Stimulated activated CD4-positive, alpha-beta T cell treated with anti-CD3 and anti-CD28 coated beads, Interleukin-15, amount 100 ng/mL, for 48 hours (primary cell): ENCODE results near the gene TSHB.

Experiments
- DNase-seq, 2 donors: peaks; one replicate each; pipeline ENCODE4 v3.0.0-alpha.2; 2020; ENCODE audit warnings: low read depth in 2 of 2

The TSHB gene

GRCh38 chr1:115060501-115060900 is 30.9 kb downstream of the TSHB start:
- no peak for DNase-seq

GRCh38 chr1:115062542-115063004 is 32.9 kb downstream of the TSHB start:
- peak; percentile 69 to 74 for DNase-seq

- peak in 1 of 2 donors; percentile 17 for DNase-seq
Observed at GRCh38 chr1:115063228-115063901, 33.7 kb downstream of the TSHB start.

- DNase-seq = no peak
Observed at GRCh38 chr1:115064461-115064860, 34.8 kb downstream of the TSHB start.

DNA sequence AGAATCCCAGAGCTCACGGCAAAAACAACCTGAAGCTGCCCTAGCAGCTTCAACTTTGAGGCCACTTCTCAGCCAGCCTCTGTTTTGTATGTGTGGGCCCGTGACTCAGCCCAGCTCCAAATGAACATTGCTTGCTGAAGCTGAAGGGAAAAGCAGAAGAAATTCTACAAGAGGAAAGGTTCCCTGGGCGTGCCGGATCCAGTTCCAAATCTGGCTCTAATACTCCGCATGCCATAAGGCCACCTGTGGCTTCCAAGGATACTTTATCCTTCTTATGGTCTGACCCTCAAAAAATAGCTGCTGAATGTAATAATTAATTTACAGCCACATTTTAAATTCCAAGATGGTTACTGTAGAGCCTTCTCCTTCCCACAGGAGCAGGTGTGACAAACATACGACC is 35.4 kb downstream of the TSHB start:
- DNase-seq = no peak

GRCh38 chr1:115067161-115067859 is 37.7 kb downstream of the TSHB start:
- no peak for DNase-seq

DNA sequence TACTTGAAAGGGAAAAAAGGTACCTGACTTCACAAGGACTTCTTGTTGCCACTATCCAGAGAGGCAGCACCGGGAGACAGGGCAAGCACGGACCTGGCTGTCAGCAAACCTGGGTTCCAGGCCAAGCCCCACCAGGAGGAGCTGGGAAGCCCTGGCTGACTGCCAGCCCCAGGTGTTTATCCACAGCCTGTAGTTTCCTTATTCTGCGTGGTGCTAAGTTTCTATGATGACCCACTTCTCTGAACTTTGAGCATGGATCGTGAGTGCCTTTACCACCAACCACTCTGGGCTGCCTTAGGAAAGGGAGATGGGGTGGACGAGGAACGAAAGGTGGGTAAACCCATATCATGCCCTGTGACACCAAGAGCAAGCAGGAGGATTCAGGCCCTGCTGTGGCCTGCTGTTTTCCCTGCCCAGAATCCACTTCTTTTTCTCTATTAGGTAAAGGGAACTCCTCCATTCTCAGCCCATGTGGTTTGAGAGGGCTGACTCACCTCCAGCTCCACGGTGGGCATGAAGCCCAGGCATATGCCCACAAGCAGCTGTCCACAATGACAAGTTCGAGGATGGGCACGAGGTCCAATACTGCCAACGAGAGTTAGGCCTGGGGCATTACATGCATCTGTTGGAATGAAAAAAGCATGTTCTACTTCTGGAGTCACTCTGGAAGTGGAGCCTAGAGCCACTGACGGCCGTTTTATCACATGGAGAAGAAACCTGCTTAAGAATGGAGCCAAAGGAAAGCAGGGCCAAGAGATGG is 39.4 kb downstream of the TSHB start:
- no peak for DNase-seq

DNA sequence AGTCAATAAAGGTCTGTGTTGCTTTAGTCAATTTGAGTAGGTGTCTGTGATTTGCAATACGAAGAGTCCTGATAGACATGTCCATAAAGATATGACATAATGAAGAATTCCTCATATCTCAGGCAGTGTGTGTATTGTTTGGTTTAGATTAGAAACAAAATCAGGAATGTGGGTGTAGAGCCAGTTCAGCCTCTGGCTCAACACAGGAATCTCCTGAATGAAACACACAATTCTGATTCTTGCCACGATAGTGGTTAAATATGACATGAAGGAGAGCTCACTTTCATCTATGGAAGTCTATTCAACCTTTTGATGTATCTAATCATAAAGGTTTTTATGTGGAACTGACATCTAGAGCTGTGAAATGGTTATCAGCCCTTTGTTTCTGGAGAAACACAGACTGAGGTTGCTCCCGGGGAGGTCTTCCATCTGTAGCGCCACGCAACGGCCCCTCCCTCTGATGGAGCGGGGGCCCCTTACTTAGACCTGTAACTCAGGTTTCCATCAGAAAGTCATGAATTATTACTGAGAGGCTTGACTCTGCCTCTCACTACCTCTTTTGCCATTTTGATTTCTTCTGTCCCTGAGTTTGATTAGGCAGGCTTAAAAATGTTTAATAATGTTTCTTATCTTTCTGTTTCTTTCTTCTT is 40.2 kb downstream of the TSHB start:
- DNase-seq = no peak

DNA sequence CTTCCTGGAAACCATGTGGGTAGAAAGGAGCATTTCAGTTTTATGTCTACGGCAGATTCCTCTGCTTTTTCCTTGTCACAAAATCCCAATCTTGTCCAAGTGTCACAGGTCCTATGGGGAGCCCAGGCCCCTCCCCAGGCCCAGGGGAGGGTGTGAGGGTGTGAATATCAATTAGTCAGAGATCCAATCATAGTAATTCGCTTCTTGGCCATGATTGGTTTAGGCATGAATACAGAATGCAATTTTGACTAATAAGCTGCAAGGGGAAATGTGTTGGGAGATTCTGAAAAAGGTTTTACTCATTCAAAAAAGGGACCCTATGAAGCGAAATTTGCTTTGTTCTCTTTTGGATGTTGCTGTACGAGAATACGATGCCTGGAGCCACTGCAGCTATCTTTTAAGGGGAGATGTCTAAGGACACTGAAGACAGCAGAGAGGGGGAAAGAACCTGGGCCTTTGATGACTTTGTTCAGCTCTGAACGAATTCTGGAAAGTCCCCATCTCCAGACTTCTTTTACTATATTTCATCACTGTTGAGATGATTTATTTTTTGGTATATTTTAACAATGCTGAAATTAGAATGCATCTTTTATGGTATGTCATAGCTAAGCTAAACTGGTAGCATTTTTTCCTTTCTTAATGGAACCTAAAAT is 41.5 kb downstream of the TSHB start:
- DNase-seq = no peak

GRCh38 chr1:115073298-115074087 is 43.9 kb downstream of the TSHB start:
- no peak for DNase-seq

DNA sequence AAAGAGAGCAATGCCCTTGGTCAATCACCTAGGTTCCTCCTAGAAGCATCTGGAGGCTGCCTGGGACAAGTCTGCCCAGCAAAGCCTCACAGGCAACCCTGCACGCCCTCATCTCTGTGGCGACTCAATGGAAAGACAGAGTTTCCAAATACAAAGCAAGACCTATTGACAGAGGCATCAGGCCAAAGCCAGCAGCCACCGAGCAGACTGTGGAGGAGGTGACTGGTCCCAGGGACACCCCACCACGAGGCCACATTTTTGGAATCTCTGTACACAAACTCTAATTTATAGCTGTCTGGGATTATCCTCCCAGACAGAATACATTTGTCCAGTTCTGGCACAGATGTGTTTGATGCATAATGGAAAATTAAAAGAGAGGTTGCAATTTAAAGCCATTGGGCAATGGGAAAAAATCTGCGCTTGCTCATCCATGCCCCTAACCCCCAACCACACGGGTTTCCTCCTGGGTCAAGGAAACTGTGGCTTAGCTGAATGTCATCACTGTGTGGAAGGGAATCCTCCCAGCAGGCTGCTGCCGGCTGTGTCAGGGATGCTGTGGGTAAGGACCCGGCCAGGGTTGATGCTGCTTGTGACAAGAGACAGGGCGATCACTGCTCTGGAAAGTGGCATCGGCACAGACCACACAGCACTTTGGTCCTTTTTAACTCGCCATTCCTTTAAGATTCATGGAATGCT is 45.4 kb downstream of the TSHB start:
- no peak for DNase-seq

- DNase-seq = no peak
Observed at GRCh38 chr1:115076384-115076915, 46.8 kb downstream of the TSHB start.

- DNase-seq = no peak
Observed at GRCh38 chr1:115077286-115077983, 47.8 kb downstream of the TSHB start.

- no peak for DNase-seq
Observed at GRCh38 chr1:115077984-115078330, 48.3 kb downstream of the TSHB start.

- DNase-seq = no peak
Observed at GRCh38 chr1:115078708-115079107, 49.1 kb downstream of the TSHB start.

DNA sequence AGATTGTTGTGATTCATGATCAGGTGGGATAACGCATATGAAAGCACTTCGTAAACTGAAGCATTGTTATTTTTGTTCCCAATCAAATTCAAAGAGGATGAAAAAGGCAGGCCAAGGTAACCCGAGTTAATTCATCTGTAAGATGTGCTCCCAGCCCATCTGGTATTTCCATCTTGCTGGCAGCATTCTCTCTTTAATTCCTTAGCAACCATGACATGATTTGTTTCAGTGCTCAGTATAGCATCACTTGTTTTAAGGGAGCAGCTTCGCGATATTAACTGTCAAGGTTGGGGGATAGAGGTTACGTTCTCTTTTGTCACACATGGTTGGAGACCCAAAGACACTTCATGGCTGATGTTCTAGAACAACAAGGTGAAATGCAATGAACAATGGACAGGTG is 53.3 kb downstream of the TSHB start:
- DNase-seq = no peak
